ENCODE measurements around the gene STEEP1.
"Not testable (repeated sequence)": the region's sequence is repeated elsewhere in the genome, so short reads cannot be mapped to it uniquely, and the experiment has no call there.

STEEP1 gene

GRCh38 chrX:119505945-119506344 is 59.3 kb downstream of the STEEP1 start:
- Histone ChIP-seq H3K27me3 (ENCODE audit: insufficient read depth, poor library complexity, severe bottlenecking) (no peaks in the 10 kb centered on the region), H3K27ac (replicated peaks) (no peak overlapping the region), H3K4me3 (replicated peaks; ENCODE audit: insufficient read depth, low read length) (no peak overlapping the region)
- no peak for DNase-seq (ENCODE audit: low read depth in 1 of 2, low spot score in 1 of 2)
- TF ChIP-seq POLR2AphosphoS5 (IDR thresholded peaks at IDR 0.05; ENCODE audit: low read depth) (no peak), CTCF (IDR thresholded peaks at IDR 0.05; ENCODE audit: insufficient read depth, low read length) (no peak), REST (IDR thresholded peaks at IDR 0.05; ENCODE audit: insufficient replicate concordance, low read depth) (no peak), GABPA (IDR thresholded peaks at IDR 0.05; ENCODE audit: low read depth) (no peak), SPI1 (IDR thresholded peaks at IDR 0.05; ENCODE audit: borderline replicate concordance, low read depth) (no peak)

- H3K27me3 ChIP-seq (ENCODE audit: insufficient read depth, poor library complexity, severe bottlenecking); H3K27ac ChIP-seq (replicated peaks); DNase-seq (ENCODE audit: low read depth in 1 of 2, low spot score in 1 of 2); H3K4me3 ChIP-seq (replicated peaks; ENCODE audit: insufficient read depth, low read length): not testable (repeated sequence)
These were observed 60.1 kb downstream of the STEEP1 start for GRCh38 chrX:119505145-119505544.

GRCh38 chrX:119503484-119503861 is 61.7 kb downstream of the STEEP1 start:
- H3K27me3 ChIP-seq (ENCODE audit: insufficient read depth, poor library complexity, severe bottlenecking): no peaks in the 10 kb centered on the region
- no peak for TF ChIP-seq CTCF (IDR thresholded peaks at IDR 0.05; ENCODE audit: insufficient read depth, low read length)
- no peak for TF ChIP-seq POLR2AphosphoS5 (IDR thresholded peaks at IDR 0.05; ENCODE audit: low read depth)
- no peak for TF ChIP-seq REST (IDR thresholded peaks at IDR 0.05; ENCODE audit: insufficient replicate concordance, low read depth)
- no peak for TF ChIP-seq GABPA (IDR thresholded peaks at IDR 0.05; ENCODE audit: low read depth)
- TF ChIP-seq SPI1 (IDR thresholded peaks at IDR 0.05; ENCODE audit: borderline replicate concordance, low read depth): no peak
- DNase-seq (ENCODE audit: low read depth in 1 of 2, low spot score in 1 of 2): no peak
- H3K27ac ChIP-seq (replicated peaks): no peak overlapping the region
- H3K4me3 ChIP-seq (replicated peaks; ENCODE audit: insufficient read depth, low read length): no peak overlapping the region

GRCh38 chrX:119502727-119503483 is 62.3 kb downstream of the STEEP1 start:
- no peak overlapping the region for H3K27ac ChIP-seq (replicated peaks)
- no peak for TF ChIP-seq CTCF (IDR thresholded peaks at IDR 0.05; ENCODE audit: insufficient read depth, low read length)
- no peak for TF ChIP-seq GABPA (IDR thresholded peaks at IDR 0.05; ENCODE audit: low read depth)
- no peak for TF ChIP-seq SPI1 (IDR thresholded peaks at IDR 0.05; ENCODE audit: borderline replicate concordance, low read depth)
- no peak for TF ChIP-seq REST (IDR thresholded peaks at IDR 0.05; ENCODE audit: insufficient replicate concordance, low read depth)
- TF ChIP-seq POLR2AphosphoS5 (IDR thresholded peaks at IDR 0.05; ENCODE audit: low read depth): no peak
- no peaks in the 10 kb centered on the region for H3K27me3 ChIP-seq (ENCODE audit: insufficient read depth, poor library complexity, severe bottlenecking)
- no peak for DNase-seq (ENCODE audit: low read depth in 1 of 2, low spot score in 1 of 2)
- H3K4me3 ChIP-seq (replicated peaks; ENCODE audit: insufficient read depth, low read length): no peak overlapping the region

All from HL-60 (cell line).